ENCODE results near the gene ALDH1L2.
"Not testable (repeated sequence)": the region's sequence is repeated elsewhere in the genome, so short reads cannot be mapped to it uniquely, and the experiment has no call there.

GRCh38 chr12:105095338-105095737 lies 11.1 kb upstream of the ALDH1L2 start:
- not testable (repeated sequence) for TF ChIP-seq POLR2A (IDR thresholded peaks at IDR 0.05; ENCODE audit: low read length); HMGXB4 (CRISPR knock-in tag; IDR thresholded peaks at IDR 0.05; ENCODE audit: borderline replicate concordance); CTCF (IDR thresholded peaks at IDR 0.05)
